NCI-H1092 (cell line): ENCODE data around the gene THEM5.
"Not testable (repeated sequence)": the region's sequence is repeated elsewhere in the genome, so short reads cannot be mapped to it uniquely, and the experiment has no call there.

ENCODE experiments used
- DNase-seq: peaks from one replicate; lab custom pipeline; 2025; lab: John Stamatoyannopoulos, UW

The THEM5 gene

GRCh38 chr1:151867765-151868411, 14.4 kb upstream of the THEM5 start:
- no peak for DNase-seq

- no peak for DNase-seq
Measured at GRCh38 chr1:151867321-151867720, 13.8 kb upstream of the THEM5 start.

- DNase-seq = no peak
Measured at GRCh38 chr1:151864411-151864810, 10.9 kb upstream of the THEM5 start.

GRCh38 chr1:151862604-151863003, 9.1 kb upstream of the THEM5 start:
- DNase-seq = no peak

- DNase-seq = no peak
Measured at GRCh38 chr1:151860504-151861187, 7.1 kb upstream of the THEM5 start.

GRCh38 chr1:151859891-151860293, 6.4 kb upstream of the THEM5 start:
- DNase-seq = no peak

GRCh38 chr1:151858886-151859665, 5.6 kb upstream of the THEM5 start:
- no peak for DNase-seq

- no peak for DNase-seq
Measured at GRCh38 chr1:151858030-151858746, 4.7 kb upstream of the THEM5 start.

- DNase-seq = no peak
Measured at GRCh38 chr1:151855933-151856332, 2.4 kb upstream of the THEM5 start.

GRCh38 chr1:151855516-151855915, 2.0 kb upstream of the THEM5 start:
- not testable (repeated sequence) for DNase-seq

- no peak for DNase-seq
Measured at GRCh38 chr1:151854658-151855057, 1.1 kb upstream of the THEM5 start.

GRCh38 chr1:151852733-151853132, 779 bp downstream of the THEM5 start:
- DNase-seq = no peak

- DNase-seq = no peak
Measured at GRCh38 chr1:151851886-151852285, 1.6 kb downstream of the THEM5 start.

GRCh38 chr1:151849871-151850270, 3.6 kb downstream of the THEM5 start:
- no peak for DNase-seq

GRCh38 chr1:151849126-151849525, 4.4 kb downstream of the THEM5 start:
- DNase-seq = no peak

GRCh38 chr1:151847867-151848596, 5.5 kb downstream of the THEM5 start:
- no peak for DNase-seq

- no peak for DNase-seq
Measured at GRCh38 chr1:151846686-151847237, 6.8 kb downstream of the THEM5 start.

GRCh38 chr1:151846062-151846568, 7.4 kb downstream of the THEM5 start:
- no peak for DNase-seq

- DNase-seq = no peak
Measured at GRCh38 chr1:151843398-151843797, 10.1 kb downstream of the THEM5 start.

- no peak for DNase-seq
Measured at GRCh38 chr1:151841141-151841540, 12.4 kb downstream of the THEM5 start.

- DNase-seq = no peak
Measured at GRCh38 chr1:151840421-151840820, 13.1 kb downstream of the THEM5 start.
